BJ (cell line): ENCODE data around the gene NOL11. TPM values are rescaled to one million over a fixed set of nuclear protein-coding genes. Genes with fewer than 3 reads are reported as not detected.

Source experiments
- CTCF ChIA-PET: fragments of 350-600 bp; formaldehyde crosslinking; extraction: SDS; loops from one replicate; lab custom pipeline; 2021; ENCODE audit warnings: antibody characterized with exemption, inconsistent platforms; lab: Yijun Ruan, JAX
- POLR2A ChIA-PET: fragments of 300-600 bp; sonication (Branson Sonifier 250); formaldehyde crosslinking; extraction: SDS; loops from one replicate; lab custom pipeline; 2021; ENCODE audit warnings: antibody characterized with exemption; lab: Charles Lee
- DNase-seq: peaks from one replicate; pipeline ENCODE4 v3.0.0-alpha.2; 2011; ENCODE audit warnings: low read depth
- H3K27me3 ChIP-seq: 2 replicates; pipeline ENCODE4 v1.6.0; 2011; ENCODE audit warnings: low read length; ENCODE audit not compliant: control insufficient read depth, insufficient read depth
- H3K36me3 ChIP-seq: 2 replicates; pipeline ENCODE4 v1.5.1; 2011; ENCODE audit warnings: low read length; ENCODE audit not compliant: control insufficient read depth, insufficient read depth
- H3K4me3 ChIP-seq: 2 replicates; pipeline ENCODE4 v1.5.1; 2011; ENCODE audit warnings: low read depth, mild to moderate bottlenecking, control low read depth, low read length
- polyA plus RNA-seq: library from polyadenylated mRNA; depleted of rRNA; stranded (reverse); fragments of >200 nt; gene quantifications from 2 replicates; pipeline ENCODE4 v1.2.3, GENCODE V29; 2011
- TF ChIP-seq, protein P1 (sequence below): IDR thresholded peaks from 2 replicates; pipeline ENCODE4 v1.5.1; 2011; ENCODE audit warnings: low read depth, mild to moderate bottlenecking, control low read depth, inconsistent platforms, low read length, moderate library complexity; ENCODE audit not compliant: insufficient read depth

The NOL11 gene
- polyA plus RNA-seq, 1 experiment = 18.0 TPM

DNA sequence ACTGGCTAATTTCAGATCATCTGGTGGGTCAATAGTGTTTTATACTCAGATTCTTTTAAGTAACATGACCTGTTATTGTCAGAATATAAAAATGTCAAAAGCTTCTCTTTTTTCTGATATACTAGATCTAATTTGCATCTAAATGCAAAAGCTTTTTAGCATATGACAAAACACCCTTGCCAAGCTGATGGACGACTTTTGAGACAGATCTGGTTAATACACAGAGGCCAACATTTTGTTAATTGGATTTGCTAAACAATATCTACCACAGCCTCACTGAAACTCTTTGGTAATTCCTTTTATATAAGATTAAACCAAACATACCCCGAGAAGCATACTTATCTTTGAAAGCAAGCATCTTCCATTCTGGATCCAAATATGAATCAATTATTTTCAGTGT lies 10.3 kb upstream of the NOL11 start:
- ChIA-PET CTCF (interaction anchor here (1.1 to 2.6 kb wide), 2 partner anchors 18 to 332 kb away, joined by 7 to 8 read pairs; no protein-coding TSS in a partner anchor), POLR2A (no interaction called here)
- no peaks in the 10 kb centered on the region for H3K27me3 ChIP-seq
- H3K4me3 ChIP-seq = no peak overlapping the region
- no peak for DNase-seq
- TF ChIP-seq, protein P1, sequence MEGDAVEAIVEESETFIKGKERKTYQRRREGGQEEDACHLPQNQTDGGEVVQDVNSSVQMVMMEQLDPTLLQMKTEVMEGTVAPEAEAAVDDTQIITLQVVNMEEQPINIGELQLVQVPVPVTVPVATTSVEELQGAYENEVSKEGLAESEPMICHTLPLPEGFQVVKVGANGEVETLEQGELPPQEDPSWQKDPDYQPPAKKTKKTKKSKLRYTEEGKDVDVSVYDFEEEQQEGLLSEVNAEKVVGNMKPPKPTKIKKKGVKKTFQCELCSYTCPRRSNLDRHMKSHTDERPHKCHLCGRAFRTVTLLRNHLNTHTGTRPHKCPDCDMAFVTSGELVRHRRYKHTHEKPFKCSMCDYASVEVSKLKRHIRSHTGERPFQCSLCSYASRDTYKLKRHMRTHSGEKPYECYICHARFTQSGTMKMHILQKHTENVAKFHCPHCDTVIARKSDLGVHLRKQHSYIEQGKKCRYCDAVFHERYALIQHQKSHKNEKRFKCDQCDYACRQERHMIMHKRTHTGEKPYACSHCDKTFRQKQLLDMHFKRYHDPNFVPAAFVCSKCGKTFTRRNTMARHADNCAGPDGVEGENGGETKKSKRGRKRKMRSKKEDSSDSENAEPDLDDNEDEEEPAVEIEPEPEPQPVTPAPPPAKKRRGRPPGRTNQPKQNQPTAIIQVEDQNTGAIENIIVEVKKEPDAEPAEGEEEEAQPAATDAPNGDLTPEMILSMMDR = no peak
- H3K36me3 ChIP-seq = no peaks in the 10 kb centered on the region

DNA sequence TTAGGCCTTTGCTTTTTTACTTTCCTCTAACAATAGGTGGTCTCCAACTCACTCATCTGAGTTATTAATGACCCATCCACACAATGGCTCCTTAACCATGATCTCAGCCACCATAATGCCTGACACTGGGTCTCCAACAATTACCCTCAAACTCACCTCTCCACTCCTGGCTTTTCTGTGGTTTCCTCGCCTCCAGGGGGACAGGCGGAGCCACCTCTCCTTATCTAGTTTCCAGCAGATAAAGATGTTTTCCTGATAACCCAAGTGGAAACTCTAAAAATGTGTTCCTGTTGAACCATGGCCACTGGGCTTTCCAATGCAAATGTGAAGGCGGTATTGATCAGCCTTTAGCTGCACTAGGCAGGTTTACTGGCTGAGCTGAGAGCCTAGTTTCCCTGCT lies 9.4 kb upstream of the NOL11 start:
- POLR2A ChIA-PET = no interaction called here
- no peak for DNase-seq
- H3K4me3 ChIP-seq = no peak overlapping the region
- CTCF ChIA-PET = interaction anchor here (1.0 to 2.6 kb wide), 4 partner anchors 9 to 333 kb away, joined by 3 to 8 read pairs (median 6); partner anchors contain the start of gene NOL11
- no peaks in the 10 kb centered on the region for H3K36me3 ChIP-seq
- TF ChIP-seq, protein P1 = no peak
- no peaks in the 10 kb centered on the region for H3K27me3 ChIP-seq

- no peak for DNase-seq
- no peaks in the 10 kb centered on the region for H3K36me3 ChIP-seq
- H3K4me3 ChIP-seq = no peak overlapping the region
- CTCF ChIA-PET = no interaction called here
- H3K27me3 ChIP-seq = no peaks in the 10 kb centered on the region
- POLR2A ChIA-PET = interaction anchor here (0.5 kb wide), 1 partner anchor 996 kb away, joined by 3 read pairs; no protein-coding TSS in a partner anchor
- TF ChIP-seq, protein P1 = no peak
Observed at GRCh38 chr17:67711916-67712315, 5.8 kb upstream of the NOL11 start.

DNA sequence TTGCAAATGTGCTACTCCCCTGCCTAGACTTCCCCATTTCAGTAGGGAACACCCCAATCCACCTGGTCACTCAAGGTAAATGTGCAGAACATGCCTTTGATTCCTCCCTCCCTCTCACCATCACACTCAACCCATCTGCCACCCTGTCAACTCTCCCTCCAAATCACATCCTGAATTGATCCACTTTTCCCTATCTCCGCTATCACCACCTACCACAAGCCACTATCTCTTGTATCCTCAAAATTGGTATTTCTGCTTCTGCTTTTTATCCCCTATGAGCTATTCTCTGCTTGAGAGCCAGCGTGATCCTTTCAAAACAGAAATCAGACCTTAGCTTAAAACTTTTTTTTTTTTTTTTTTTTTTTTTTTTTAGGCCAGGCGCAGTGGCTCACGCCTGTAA lies 5.4 kb upstream of the NOL11 start:
- TF ChIP-seq, protein P1 = no peak
- POLR2A ChIA-PET = interaction anchor here (0.5 kb wide), 1 partner anchor 996 kb away, joined by 3 read pairs; no protein-coding TSS in a partner anchor
- Histone ChIP-seq H3K36me3 (no peaks in the 10 kb centered on the region), H3K27me3 (no peaks in the 10 kb centered on the region), H3K4me3 (no peak overlapping the region)
- CTCF ChIA-PET = no interaction called here
- DNase-seq = no peak

- Histone ChIP-seq H3K36me3 (no peaks in the 10 kb centered on the region), H3K4me3 (no peak overlapping the region), H3K27me3 (no peaks in the 10 kb centered on the region)
- ChIA-PET CTCF (no interaction called here), POLR2A (no interaction called here)
- DNase-seq = no peak
- TF ChIP-seq, protein P1 = no peak
Observed at GRCh38 chr17:67713169-67713568, 4.6 kb upstream of the NOL11 start.
